IMR-90 (cell line): Measurements from ENCODE around the gene PGGHG. TPM values are rescaled to one million over a fixed set of nuclear protein-coding genes. Genes with fewer than 3 reads are reported as not detected.
"Not testable (repeated sequence)": the region's sequence is repeated elsewhere in the genome, so short reads cannot be mapped to it uniquely, and the experiment has no call there.

ENCODE experiments used
- ATAC-seq: fragments of 200-7000 bp; cut with Tn5 transposase; 2 replicates; pipeline ENCODE4 v1.9.1; 2020; ENCODE audit warnings: low read depth, mild to moderate bottlenecking, moderate library complexity
- BruUV-seq: library from RNA; stranded (reverse); fragments of 400-500 nt; replicated peaks from 2 replicates; lab custom pipeline; 2021; lab: Mats Ljungman, UMichigan
- CTCF ChIA-PET: fragments of 300-600 bp; formaldehyde crosslinking; extraction: SDS; loops from one replicate; lab custom pipeline; 2021; ENCODE audit warnings: antibody characterized with exemption; lab: Yijun Ruan, JAX
- POLR2A ChIA-PET: fragments of 300-600 bp; sonication (Branson Sonifier 250); formaldehyde crosslinking; loops from one replicate; lab custom pipeline; 2022; ENCODE audit warnings: antibody characterized with exemption; ENCODE audit not compliant: unreplicated experiment; lab: Charles Lee
- DNase-seq: peaks from one replicate; pipeline ENCODE4 v3.0.0; 2013
- H2AFZ ChIP-seq: replicated peaks from 2 replicates; pipeline ENCODE3; 2013; ENCODE audit warnings: low read length, mild to moderate bottlenecking; ENCODE audit not compliant: poor library complexity
- H2AK5ac ChIP-seq: 2 replicates; pipeline ENCODE4 v1.6.1; 2013; ENCODE audit warnings: low read depth, low read length, inconsistent platforms
- H2AK9ac ChIP-seq: replicated peaks from 2 replicates; pipeline ENCODE3; 2013; ENCODE audit warnings: mild to moderate bottlenecking, low read depth, low read length, moderate library complexity; ENCODE audit not compliant: poor library complexity
- H2BK120ac ChIP-seq: 2 replicates; pipeline ENCODE4 v1.6.1; 2013; ENCODE audit warnings: low read depth, low read length, inconsistent platforms
- H2BK15ac ChIP-seq: 3 replicates; pipeline ENCODE4 v1.6.1; 2013; ENCODE audit warnings: low read depth, low read length, inconsistent platforms
- H2BK20ac ChIP-seq: 2 replicates; pipeline ENCODE4 v1.6.1; 2013; ENCODE audit warnings: low read depth, mild to moderate bottlenecking, inconsistent platforms, low read length, moderate library complexity
- H2BK5ac ChIP-seq: 2 replicates; pipeline ENCODE4 v1.6.1; 2013; ENCODE audit warnings: mild to moderate bottlenecking, low read depth, low read length, inconsistent platforms; ENCODE audit not compliant: poor library complexity, severe bottlenecking
- H3K14ac ChIP-seq: replicated peaks from 2 replicates; pipeline ENCODE4 v1.6.1; 2013; ENCODE audit warnings: low read depth, low read length, inconsistent platforms
- H3K18ac ChIP-seq: 2 replicates; pipeline ENCODE4 v1.6.1; 2013; ENCODE audit warnings: low read depth, low read length, control low read depth
- H3K23ac ChIP-seq: 2 replicates; pipeline ENCODE4 v1.6.1; 2013; ENCODE audit warnings: low read depth, low read length, inconsistent platforms
- H3K27ac ChIP-seq: 2 replicates; pipeline ENCODE4 v1.5.1; 2013; ENCODE audit warnings: mild to moderate bottlenecking, control low read depth, low read length; ENCODE audit not compliant: insufficient read depth
- H3K27me3 ChIP-seq: 2 replicates; pipeline ENCODE4 v1.6.1; 2013; ENCODE audit warnings: low read length; ENCODE audit not compliant: control insufficient read depth, insufficient read depth
- H3K36me3 ChIP-seq: 2 replicates; pipeline ENCODE4 v1.6.1; 2013; ENCODE audit warnings: low read length, mixed read lengths; ENCODE audit not compliant: control insufficient read depth, insufficient read depth
- H3K4ac ChIP-seq: 2 replicates; pipeline ENCODE4 v1.6.1; 2013; ENCODE audit warnings: low read depth, low read length, inconsistent platforms
- H3K4me1 ChIP-seq: 2 replicates; pipeline ENCODE4 v1.6.1; 2013; ENCODE audit warnings: low read length, mixed read lengths; ENCODE audit not compliant: control insufficient read depth, insufficient read depth
- H3K4me2 ChIP-seq: 2 replicates; pipeline ENCODE4 v1.6.1; 2013; ENCODE audit warnings: low read depth, mild to moderate bottlenecking, control low read depth, low read length, moderate library complexity
- H3K4me3 ChIP-seq: 2 replicates; pipeline ENCODE4 v1.5.1; 2013; ENCODE audit warnings: low read depth, mild to moderate bottlenecking, control low read depth, low read length, moderate library complexity; ENCODE audit not compliant: insufficient read depth
- H3K56ac ChIP-seq: 2 replicates; pipeline ENCODE4 v1.6.1; 2013; ENCODE audit warnings: low read length, inconsistent platforms; ENCODE audit not compliant: insufficient read depth; ENCODE audit errors: extremely low read depth
- H3K79me1 ChIP-seq, 2 experiments: 2 replicates each; pipeline ENCODE4 v1.6.1; 2013; ENCODE audit warnings: low read length in 2 of 2, inconsistent platforms in 1 of 2, low read depth in 1 of 2
- H3K9ac ChIP-seq: 2 replicates; pipeline ENCODE4 v1.6.1; 2013; ENCODE audit warnings: low read depth, low read length, control low read depth
- H3K9me1 ChIP-seq: 2 replicates; pipeline ENCODE4 v1.6.1; 2013; ENCODE audit warnings: low read length, inconsistent platforms; ENCODE audit not compliant: insufficient read depth
- H3K9me3 ChIP-seq: 2 replicates; pipeline ENCODE4 v1.6.1; 2013; ENCODE audit warnings: low read length; ENCODE audit not compliant: control insufficient read depth, insufficient read depth
- H4K20me1 ChIP-seq: 2 replicates; pipeline ENCODE4 v1.6.1; 2013; ENCODE audit warnings: low read length, inconsistent platforms; ENCODE audit not compliant: insufficient read depth
- H4K5ac ChIP-seq: 2 replicates; pipeline ENCODE4 v1.6.1; 2013; ENCODE audit warnings: mild to moderate bottlenecking, low read depth, low read length, control low read depth
- H4K8ac ChIP-seq, 2 experiments: 2 replicates each; pipeline ENCODE4 v1.6.1; 2013; ENCODE audit warnings: low read depth in 2 of 2, low read length in 2 of 2, control low read depth in 1 of 2, inconsistent platforms in 1 of 2
- H4K91ac ChIP-seq: 2 replicates; pipeline ENCODE4 v1.6.1; 2013; ENCODE audit warnings: low read depth, low read length, inconsistent platforms; ENCODE audit not compliant: insufficient read depth
- CEBPB ChIP-seq: IDR thresholded peaks from 2 replicates; pipeline ENCODE4 v1.6.1; 2012; ENCODE audit warnings: low read depth, low read length, improper control_type of control experiment
- CTCF ChIP-seq: conservative IDR thresholded peaks from 2 replicates; pipeline ENCODE4 v1.5.1; 2012; ENCODE audit warnings: mild to moderate bottlenecking, low read depth, low read length, improper control_type of control experiment
- MXI1 ChIP-seq: IDR thresholded peaks from 2 replicates; pipeline ENCODE4 v1.6.1; 2012; ENCODE audit warnings: low read depth, mild to moderate bottlenecking, low read length, moderate library complexity, borderline replicate concordance
- POLR2A ChIP-seq: IDR thresholded peaks from 2 replicates; pipeline ENCODE4 v1.6.1; 2012; ENCODE audit warnings: mild to moderate bottlenecking, low read depth, low read length
- WGBS, 2 experiments: methylation state at CpG; one replicate each; pipeline versions ENCODE4 v1.1.5 to v1.1.7; 2013; ENCODE audit warnings: missing lambda C conversion rate in 2 of 2; ENCODE audit not compliant: insufficient read length in 1 of 2; ENCODE audit errors: extremely low coverage in 2 of 2; 5-methylcytosine and 5-hydroxymethylcytosine counted together
- dilution Hi-C: fragments of 300-500 bp; cut with HindIII; formaldehyde crosslinking; loops from one replicate; pipeline ENCODE4 v1.14.3; 2018; ENCODE audit warnings: low sequenced_read_pairs; ENCODE audit not compliant: unreplicated experiment
- in situ Hi-C: fragments of 300-500 bp; cut with MboI; formaldehyde crosslinking; loops from 3 replicates; pipeline ENCODE4 v1.14.3; 2019; ENCODE audit warnings: low sequenced_read_pairs, inconsistent platforms, mixed read lengths
- intact Hi-C: fragments of 100-400 bp; cut with micrococcal nuclease; formaldehyde crosslinking; loops from 2 replicates; pipeline ENCODE4 v1.10.0; 2022
- polyA plus RNA-seq, 3 experiments: library from polyadenylated mRNA; depleted of rRNA; stranded (reverse); fragments of >200 nt; gene quantifications; 2 replicates each; pipeline ENCODE4 v1.2.3, GENCODE V29; 2012; ENCODE audit warnings: low replicate concordance in 1 of 3
- total RNA-seq: library from RNA; depleted of rRNA; stranded (reverse); fragments of >200 nt; gene quantifications from 2 replicates; pipeline ENCODE4 v1.2.3, GENCODE V29; 2012

PGGHG gene
- total and polyA plus RNA-seq, 2 of the 4 experiments (the other 2 are of a cell fraction), result 1.8 to 17.0 TPM

- POLR2A ChIA-PET, H4K20me1 ChIP-seq, BruUV-seq, H3K9me3 ChIP-seq, H3K27me3 ChIP-seq, H3K9me1 ChIP-seq, CTCF ChIA-PET, dilution Hi-C loops, H3K36me3 ChIP-seq: not testable (repeated sequence)
- Histone ChIP-seq H2AK9ac (peak within 1 kb of the TSS; percentile 95), H2BK20ac (peak within 1 kb of the TSS; percentile 74), H3K56ac (peak within 1 kb of the TSS; percentile 71), H3K4me1 (peaks cover 14% of the 10 kb centered on the region), H2AFZ (peak within 1 kb of the TSS; percentile 89), H3K79me1 (peaks cover 0 to 18% of the 10 kb centered on the region in 2 experiments; a peak in 2 of 4 replicates), H2BK120ac (peak within 1 kb of the TSS; percentile 91), H2BK5ac (peak within 1 kb of the TSS; percentile 94), H4K91ac (peak within 1 kb of the TSS; percentile 86), H3K4me2 (peak within 1 kb of the TSS; percentile 89), H4K5ac (peak within 1 kb of the TSS; percentile 63), H2BK15ac (peak within 1 kb of the TSS; percentile 82; the same call in 2 of the 3 replicates), H3K14ac (peak within 1 kb of the TSS; percentile 89), H3K4ac (peak within 1 kb of the TSS; percentile 94), H3K4me3 (peak within 1 kb of the TSS; percentile 53), H3K27ac (peak within 1 kb of the TSS; percentile 82), H4K8ac (peak within 1 kb of the TSS; percentile 77 to 92), H3K23ac (peak within 1 kb of the TSS; percentile 87; the same call in 1 of the 2 replicates), H3K18ac (peak within 1 kb of the TSS; percentile 33; the same call in 1 of the 2 replicates), H3K9ac (peak within 1 kb of the TSS; percentile 85), H2AK5ac (peak within 1 kb of the TSS; percentile 96)
- ATAC-seq (peak; percentile 65), DNase-seq (peak; percentile 88)
- WGBS, 2 experiments, result no CpG with 5 or more reads among the region's 28 CpGs
- intact Hi-C loops (loop anchor here (5.0 kb wide), 1 partner anchor 101 kb away; the partner anchor contains the start of genes BET1L and RIC8A), in situ Hi-C loops (loop anchor here (10.0 kb wide), 2 partner anchors 47 to 147 kb away; partner anchors contain the start of gene PTDSS2)
- TF ChIP-seq POLR2A (0 out of 2 replicates have a peak, but pooled peaks have one; percentile 32), CTCF (0 out of 2 replicates have a peak, but pooled peaks have one; percentile 8), CEBPB (peak; percentile 88), MXI1 (0 out of 2 replicates have a peak, but pooled peaks have one; percentile 53)
These were observed 19.1 kb downstream of the PGGHG start, which contains the start of gene IFITM2 for GRCh38 chr11:307766-308708. IFITM2 (plus strand) TSS chr11:307816; CDS start chr11:308193, 377 bp downstream.
